LHCN-M2 (cell line): Measurements from ENCODE around the gene ACSF3. TPM values are rescaled to one million over a fixed set of nuclear protein-coding genes. Genes with fewer than 3 reads are reported as not detected.
"Not testable (repeated sequence)": the region's sequence is repeated elsewhere in the genome, so short reads cannot be mapped to it uniquely, and the experiment has no call there.

Experiments used
- DNase-seq: peaks from one replicate; pipeline ENCODE4 v3.0.0-alpha.2; 2012; ENCODE audit warnings: low read depth
- total RNA-seq: library from RNA; depleted of rRNA; stranded (reverse); fragments of >200 nt; gene quantifications from 2 replicates; pipeline ENCODE4 v1.2.3, GENCODE V29; 2014

The ACSF3 gene
- total RNA-seq, 1 experiment from 2014 or later = 18.9 TPM

DNA sequence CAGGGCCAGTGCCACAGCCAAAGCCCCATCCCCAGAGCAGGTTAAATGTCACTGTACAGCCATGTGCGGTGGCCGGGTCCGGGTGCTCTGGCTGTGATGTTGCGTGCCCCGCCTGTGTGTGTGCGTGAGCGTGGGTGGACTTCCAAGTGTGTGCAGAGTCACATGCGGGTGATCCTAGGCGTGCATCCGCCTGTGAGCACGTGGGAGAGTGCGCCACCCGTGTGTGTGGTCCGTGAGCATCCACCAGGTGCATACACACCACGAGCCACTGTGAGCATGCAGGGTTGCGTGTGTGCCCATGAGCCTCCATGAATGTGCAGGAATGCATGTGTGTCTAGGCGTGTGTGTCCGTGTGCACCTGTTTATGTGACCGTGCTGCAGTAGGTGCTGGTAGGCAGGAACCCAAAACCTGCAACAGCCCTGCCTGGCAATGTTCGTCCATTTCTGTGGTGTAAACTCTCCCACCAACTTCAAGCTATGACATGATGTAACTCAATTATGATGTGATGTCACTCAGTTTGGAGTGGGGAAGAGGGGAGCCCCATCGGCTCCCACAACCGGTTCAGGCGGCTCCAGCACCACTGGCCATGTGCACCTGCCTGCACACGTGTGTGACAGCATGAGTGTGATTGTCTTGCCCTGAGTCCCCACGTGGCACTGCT is 37.6 kb upstream of the ACSF3 start:
- no peak for DNase-seq

DNA sequence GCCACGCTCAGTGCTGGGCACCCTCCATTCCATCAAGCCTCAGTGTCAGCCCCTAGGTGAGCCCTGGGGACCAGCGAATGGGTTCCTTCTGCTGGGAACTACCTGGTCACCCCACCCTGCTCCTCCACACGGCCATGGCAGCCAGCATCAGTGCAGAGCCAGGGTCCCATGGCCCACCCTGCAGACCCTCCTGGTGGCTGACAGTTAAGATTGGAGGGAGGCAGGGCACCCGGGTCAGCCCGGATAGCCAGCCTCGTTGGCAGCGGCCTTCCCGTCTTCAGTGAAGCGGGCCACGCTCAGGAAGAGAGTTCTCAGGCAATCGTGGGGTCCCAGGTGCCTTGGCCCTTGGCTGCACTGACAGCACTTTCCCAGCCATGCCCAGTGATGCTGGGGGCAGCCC is 37.1 kb upstream of the ACSF3 start:
- no peak for DNase-seq

DNA sequence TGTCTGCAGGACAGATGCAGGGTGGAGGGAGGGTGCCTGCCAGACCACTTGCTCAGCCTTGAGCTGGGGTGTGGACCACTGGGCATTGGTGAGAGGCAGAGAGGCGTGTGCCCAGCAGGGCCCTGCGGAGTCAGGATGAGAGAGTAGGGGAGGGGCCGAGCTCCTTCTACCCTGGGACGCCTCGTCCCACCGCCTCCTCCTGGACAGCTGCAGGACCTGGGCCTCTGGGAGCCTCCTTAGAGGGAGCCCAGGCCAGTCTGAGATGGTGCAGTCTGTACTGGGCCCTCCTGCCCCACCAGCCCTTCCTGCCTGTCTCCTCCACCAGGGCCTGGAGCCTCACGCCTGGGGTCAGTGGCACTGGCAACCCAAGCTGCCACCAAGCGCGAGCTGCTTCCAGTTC is 35.9 kb upstream of the ACSF3 start:
- no peak for DNase-seq

DNA sequence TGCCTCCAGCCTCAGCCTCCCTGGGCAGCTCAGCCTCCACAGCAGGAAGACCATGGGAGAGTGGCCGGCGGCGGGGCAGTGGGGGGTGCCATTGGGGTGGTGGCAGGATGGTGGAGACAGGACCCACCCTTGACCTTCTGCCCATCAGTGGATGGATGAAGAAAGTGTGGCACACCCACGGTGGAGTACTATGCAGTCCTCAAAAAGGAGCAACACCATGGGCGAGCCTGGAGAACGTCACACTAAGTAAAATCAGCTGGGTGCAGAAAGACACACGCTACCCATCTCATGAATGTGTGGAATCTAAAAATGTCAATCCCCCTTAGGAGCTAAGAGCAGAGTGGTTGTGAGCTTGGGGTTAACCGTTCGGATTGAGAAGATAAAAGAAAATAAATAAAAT is 34.8 kb upstream of the ACSF3 start:
- DNase-seq = no peak

DNA sequence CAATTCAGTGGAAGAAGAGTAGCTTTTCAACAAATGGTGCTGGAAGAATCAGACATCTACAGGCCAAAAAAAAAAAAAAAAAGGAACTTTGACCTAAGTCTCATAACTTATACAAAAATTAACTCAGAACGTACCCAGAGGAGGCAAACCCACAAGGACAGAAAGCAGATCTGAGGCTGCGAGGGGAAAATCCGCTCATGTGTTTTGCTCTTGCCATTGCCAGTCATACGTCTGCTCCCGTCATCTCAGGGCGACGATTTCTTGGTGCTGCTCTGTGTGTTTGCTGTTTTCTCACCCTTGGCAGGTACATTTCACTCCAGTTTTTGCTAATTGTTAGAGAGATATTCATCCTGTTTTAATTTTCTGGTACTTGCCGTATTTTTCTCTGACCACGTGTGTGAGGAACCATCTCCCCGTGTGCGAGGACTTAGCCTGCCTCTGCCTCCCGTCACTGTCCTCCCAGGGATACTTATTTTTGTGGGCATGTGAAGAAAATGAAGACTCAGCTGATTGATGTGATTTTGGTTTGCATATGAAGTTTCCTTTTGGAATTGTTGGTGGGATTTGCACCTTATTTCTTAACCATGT is 33.4 kb upstream of the ACSF3 start:
- DNase-seq = no peak

DNA sequence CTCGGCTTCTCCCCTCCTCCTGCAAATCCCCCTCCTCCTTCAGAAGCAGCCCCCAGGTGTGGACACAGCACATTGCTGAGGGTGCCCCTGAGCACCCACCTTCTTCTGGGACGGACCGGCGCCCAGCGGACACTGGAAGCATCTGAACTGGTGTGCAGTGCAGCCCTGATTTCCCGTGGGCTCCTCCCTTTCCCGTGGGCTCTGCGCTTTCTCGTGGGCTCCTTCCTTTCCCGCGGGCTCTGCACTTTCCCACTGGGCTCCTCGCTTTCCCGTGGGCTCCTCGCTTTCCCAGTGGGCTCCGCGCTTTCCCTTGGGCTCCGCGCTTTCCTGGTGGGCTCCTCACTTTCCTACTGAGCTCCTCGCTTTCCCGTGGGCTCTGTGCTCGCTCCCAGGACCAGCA is 32.6 kb upstream of the ACSF3 start:
- DNase-seq = no peak

DNA sequence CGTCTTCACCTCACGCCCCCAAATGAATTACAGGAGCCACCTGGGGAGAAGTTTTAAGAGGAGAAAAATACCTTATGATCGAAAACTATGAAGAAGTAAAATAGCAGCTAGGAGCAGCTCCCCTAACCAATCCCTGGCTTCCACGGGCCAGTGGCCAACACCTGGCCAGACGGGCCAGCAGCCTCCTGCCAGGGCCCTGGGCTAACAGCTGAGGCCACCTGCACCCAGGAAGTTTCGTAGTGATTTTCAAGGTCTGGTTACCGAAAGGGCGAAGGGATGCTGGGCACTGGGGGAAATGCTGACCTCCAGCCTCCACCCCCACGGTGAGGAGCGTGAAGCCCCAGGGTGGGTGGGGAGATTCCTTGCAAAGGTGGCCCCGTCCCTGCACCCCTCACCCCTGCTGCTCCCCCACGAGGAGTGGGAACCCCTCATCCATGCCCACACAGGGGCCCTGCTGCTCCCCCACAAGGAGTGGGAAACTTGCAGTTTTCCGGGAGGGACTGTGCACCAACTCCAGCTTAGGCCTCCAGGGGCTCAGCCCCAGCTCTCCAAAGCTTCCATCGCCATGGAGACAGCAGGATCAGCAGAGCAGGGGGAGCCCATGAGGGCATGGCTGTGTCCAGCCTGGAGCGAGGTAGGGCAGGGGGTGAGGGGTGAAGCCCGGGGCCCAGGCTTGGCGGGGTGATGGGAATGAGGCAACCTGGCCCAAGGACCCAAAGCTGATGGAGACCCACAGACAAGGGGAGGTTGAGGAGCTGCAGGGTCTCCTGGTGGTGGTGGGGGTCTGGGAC is 31.9 kb upstream of the ACSF3 start:
- DNase-seq = no peak

DNA sequence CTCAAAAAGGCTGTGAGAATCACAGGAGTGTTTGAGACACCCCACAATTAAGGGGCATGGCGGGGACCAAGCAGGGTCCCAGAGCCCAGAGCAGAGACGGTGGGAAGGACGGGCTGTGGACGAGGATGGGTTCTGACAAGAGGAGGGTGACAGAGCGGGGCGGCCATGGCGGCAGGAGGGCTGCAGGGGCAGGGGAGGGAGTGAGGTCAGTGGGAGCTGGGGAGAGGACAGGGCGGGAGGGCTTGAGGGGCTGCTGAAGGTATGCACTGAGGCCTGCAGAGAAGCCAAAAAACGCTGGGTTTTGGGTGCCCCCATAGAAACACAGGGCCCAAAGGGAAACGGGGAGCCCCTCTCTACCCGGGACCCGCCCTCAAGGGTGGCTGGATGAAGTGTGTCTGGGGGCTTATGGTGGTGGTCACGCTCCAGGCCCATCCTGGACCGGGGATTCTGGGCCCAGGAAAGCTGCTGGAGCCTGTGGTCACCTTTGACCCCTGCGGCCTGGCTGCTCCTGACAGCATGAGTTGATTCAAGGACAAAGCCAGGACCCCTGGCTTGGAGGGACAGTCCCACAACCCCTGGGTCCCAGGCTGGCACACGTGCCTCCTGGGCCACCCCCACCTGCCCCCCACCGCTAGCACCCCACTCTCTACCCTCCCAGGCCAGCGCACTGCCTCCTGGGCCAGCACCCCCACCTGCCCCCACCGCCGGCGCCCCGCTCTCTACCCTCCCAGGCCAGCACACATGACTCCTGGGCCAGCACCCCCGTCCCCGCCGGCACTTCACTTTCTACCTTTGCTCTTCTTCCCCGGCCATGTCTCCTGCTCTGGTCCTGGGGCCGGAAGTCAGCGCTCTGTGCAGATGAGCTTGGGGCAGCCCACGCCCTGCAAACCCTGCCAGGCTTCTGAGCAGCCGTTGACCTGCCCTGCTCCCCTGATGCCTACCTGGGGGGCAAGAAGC is 31.0 kb upstream of the ACSF3 start:
- no peak for DNase-seq

DNA sequence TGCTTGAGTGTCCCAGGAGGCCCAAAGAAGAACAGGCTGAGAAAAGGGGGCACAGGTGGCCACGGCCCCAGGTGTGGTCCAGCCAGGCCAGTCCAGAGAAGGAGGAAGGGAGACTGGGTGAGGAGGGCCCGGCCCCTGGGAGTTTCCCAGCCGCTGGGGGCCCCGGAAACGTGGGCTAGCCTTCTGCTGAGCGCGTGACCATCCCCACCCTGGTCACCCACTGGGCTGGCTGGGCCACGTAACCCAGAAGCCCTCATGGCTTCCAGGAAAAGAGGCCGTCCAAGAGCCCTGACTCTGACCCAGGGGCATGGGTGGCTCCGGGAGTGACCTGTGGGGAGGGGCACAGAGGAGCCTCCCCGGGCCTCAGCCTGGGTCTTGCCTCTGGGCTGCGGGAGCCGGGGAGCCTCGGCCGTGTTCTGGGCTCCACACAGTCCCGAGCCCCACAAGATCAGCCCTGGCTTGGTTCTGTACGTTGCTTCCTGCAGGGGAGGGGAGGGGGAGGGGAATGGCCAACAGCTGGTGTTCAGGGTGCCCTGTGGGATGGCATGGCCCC is 29.8 kb upstream of the ACSF3 start:
- DNase-seq = no peak

DNA sequence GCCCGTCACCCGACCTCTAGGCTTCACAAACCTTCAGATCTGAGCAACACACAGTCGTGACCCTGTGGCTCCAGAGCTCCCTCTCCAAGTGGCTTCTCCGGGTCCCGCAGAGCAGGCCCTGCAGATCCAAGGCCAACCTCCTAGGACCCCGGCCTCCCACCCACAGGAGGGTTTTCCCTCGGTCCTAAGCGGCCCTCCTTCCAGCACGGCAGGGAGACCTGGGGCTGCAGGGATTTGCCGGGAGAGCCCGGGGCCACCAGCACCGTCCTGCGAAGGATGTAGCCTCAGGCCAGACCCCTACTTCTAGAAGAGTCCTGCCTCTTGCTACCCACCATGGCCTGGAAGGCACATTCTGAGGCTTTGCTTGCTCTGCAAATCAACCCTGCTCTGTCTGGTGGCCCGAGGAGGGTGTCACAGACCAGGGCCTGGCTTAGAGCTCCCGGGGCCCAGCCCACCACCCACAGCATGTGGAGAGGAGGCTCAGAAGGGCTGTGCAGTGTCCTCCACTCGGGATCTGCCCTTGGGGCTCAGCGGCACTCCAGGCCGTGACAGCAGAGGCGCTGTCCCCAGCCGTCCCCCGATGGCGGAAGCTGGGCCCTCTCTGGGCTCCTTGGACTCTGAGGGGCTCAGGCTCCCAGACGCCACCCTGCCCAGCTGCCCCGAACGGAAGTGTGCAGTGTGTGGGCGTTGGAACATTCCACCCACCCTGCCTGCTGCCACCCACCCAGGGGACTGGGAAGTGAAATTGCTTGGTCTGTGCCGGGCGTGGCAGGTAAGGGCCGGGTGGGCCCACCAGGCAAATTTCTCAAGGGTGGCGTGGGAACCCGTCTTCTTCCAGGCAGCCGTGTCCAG is 28.8 kb upstream of the ACSF3 start:
- no peak for DNase-seq

DNA sequence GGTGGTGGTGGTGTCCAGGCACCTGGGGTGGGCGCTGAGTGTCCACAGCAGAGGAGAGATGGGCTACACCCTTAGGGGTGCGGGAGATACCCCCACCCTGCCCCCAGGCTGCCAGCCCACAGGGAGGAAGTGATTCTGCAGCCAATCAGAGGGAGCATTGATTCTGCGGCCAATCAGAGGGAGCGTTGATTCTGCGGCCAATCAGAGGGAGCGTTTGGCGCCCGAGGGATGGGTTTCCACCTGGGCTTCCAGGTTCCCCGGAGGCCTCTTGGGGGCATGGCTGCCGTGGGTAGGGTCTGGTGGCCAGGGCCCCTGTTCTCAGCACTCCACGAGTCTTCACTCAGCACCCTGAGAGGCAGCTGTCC is 28.2 kb upstream of the ACSF3 start:
- DNase-seq = no peak

DNA sequence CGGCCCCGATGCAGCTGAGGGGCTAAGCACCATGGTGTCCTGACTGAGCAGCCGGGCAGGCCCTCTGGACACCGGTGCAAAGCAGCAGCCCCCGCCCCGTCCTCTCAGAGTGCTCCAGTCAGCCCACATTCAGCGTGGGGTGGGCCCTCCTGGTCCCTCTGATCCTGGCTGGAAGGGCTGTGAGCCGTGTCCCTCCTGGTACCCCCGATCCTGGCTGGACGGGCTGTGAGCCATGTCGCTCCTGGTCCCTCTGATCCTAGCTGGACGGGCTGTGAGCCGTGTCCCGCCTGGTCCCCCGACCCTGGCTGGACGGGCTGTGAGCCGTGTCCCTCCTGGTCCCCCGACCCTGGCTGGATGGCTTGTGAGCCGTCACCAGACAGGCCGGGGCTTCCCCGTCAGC is 26.9 kb upstream of the ACSF3 start:
- DNase-seq = no peak

DNA sequence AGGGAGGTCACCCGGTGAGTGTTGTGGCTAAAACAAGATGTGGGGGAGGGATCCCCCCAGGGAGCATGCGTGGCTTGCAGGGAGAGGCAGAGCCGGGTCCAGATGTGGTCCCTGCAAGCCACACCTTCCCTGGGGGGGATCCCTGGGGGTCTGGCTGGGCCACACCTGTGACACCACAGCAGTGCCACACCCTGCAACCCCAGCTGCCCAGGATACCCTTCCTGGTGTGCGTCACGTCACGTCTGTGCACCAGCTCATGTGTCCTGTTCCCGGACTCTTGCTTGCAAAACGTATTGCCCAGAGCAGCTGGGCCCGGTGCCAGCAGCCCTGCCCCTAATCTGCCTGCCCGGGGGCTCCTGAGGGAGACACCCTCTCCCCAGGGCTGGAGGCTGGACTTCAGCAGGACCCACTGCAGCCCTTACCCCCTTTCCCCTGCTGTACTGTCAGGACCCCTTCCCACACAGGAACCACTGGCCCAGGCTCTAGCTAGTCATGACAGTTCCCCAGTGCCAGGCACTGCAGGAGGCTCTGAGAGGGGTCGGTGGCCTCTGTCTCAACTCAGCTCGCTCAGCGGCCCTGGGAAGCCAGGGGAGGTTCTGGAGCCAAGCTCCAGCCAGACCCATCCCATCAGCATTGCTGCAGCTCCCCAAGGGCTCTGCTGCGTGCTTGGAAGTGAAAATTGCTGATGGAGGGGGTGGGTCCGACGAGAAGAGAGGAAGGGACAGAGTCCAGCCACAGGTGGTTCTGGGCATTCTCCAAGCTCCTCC is 25.8 kb upstream of the ACSF3 start:
- DNase-seq = no peak

DNA sequence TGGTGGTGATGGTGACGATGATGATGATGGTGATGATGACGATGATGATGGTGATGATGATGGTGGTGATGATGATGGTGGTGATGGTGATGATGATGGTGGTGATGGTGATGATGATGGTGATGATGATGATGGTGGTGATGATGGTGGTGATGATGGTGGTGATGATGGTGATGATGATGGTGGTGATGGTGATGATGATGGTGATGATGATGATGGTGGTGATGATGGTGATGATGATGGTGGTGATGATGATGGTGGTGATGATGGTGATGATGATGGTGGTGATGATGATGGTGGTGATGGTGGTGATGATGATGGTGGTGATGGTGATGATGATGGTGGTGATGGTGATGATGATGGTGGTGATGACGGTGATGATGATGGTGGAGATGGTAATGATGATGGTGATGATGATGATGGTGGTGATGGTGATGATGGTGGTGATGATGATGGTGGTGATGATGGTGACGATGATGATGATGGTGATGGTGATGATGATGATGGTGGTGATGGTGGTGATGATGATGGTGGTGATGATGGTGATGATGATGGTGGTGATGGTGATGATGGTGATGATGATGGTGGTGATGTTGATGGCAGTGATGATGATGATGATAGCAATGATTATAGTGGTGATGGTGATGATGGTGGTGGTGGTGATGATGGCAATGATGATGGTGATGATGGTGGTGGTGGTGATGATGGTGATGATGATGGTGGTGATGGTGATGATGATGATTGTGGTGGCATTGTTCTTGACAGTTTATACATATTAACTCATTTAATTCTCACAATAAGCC is 24.6 kb upstream of the ACSF3 start:
- DNase-seq = not testable (repeated sequence)

DNA sequence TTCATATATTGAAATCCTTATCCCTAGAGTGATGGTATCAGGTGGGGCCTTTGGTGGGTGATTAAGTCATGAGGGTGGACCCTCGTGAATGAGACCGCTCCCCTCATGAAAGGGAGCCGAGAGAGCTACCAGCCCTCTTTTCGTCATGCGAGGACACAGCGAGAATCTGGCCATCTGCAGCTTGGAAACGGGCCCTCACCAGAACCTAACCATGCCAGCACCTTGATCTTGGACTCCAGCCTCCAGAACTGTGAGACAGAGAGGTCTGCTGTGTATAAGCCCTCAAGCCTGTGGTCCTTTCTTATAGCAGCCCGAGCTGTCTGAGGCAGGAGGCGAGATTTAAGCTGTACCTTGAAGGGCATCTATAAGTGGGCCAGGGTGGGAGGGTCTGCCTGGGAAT is 23.7 kb upstream of the ACSF3 start:
- no peak for DNase-seq

DNA sequence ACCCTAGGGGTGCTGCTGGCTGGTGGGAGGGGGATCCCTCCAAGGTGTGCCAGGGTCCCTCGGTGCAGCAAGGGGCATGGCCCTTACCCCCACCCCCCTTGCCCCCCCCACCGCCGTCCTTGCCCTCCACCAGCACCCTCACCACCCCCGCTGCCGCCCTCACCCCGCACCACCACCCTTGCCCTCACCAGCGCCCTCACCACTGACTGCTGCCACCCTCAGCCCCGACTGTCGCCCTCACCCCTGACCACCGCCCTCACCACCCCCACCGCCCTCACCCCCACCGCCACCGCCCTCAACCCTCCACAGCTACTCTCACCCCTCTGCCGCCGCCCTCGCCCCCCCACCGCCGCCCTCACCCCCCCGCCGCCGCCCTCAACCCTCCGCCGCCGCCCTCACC is 23.1 kb upstream of the ACSF3 start:
- DNase-seq = no peak

DNA sequence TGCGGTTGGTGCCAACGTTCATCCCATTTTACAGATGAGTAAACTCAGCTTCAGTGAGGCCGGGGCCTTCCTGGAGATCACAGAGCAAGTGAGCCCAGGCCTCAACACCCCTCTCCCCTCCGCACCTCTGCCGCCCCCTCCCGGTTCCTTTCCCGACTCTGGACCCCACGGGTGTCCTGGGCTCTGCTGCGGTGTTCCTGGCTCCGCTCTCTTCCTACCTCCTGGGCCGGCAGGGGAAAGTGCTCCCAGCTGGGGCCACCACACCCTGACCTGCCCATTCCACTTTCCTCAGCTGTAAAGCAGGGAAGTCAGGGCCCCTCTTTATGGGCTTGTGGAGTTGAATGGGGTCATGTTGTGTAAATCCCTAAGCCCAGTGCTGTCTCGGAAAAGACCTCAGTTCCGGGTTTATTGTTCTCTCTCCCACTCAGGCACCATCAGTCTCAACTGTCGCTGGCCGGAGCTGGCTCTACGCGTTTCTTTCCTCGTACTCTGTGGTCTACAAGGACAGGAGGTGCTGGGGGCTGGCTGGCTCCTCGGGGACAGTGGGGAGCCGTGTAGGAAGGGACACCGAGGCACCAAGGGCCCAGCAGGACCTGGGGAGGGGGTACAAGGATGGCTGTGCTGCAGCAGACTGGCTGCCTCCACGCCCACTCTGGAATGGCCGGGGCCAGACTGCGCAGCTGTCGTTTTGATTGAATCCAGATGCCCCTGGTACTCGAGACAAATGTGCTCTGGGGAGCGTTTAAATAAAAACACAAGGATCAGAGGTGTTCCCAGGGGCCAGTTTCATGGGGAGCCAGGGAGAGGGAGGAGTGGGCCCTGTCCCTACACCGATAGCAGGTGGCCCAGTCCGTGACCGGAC is 21.7 kb upstream of the ACSF3 start:
- no peak for DNase-seq

DNA sequence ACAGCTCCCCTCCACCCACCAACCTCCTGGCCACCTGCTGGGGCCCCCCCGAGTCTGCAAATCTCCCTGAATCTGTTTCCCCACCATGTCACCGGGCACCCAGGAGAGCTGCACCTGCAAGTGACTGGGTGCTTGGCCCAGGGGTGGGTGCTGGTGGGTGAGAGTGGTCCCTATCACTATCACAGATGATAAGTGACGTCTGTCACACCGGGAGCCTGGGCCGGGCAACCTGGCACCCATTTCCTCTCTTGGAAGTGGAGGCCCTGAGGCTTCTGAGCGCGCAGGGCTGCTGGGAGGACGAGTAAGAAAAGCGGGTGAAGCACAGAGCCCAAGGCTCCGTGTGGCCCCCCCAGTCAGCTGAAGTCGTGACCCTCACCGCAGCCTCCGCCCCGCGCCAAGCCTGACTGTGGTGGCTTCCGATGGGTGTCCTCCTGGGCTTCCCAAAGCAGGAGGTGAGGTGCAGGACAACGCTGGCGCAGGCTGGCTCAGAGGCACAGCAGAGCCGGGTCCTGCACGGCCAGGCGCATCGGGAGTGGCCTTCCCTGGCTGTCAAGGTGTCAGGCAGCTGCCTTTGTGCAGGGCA is 21.0 kb upstream of the ACSF3 start:
- no peak for DNase-seq
